NCI-H774 (cell line): ENCODE data around the gene NCKIPSD.

Experiments used
- DNase-seq: peaks from one replicate; lab custom pipeline; 2025; lab: John Stamatoyannopoulos, UW

The NCKIPSD gene

GRCh38 chr3:48696601-48697000 lies 10.9 kb upstream of the NCKIPSD start:
- DNase-seq = no peak

- DNase-seq = no peak
These were observed 10.4 kb upstream of the NCKIPSD start for GRCh38 chr3:48696156-48696555.

- no peak for DNase-seq
These were observed 9.7 kb upstream of the NCKIPSD start for GRCh38 chr3:48695393-48695753.

- no peak for DNase-seq
These were observed 9.1 kb upstream of the NCKIPSD start for GRCh38 chr3:48694610-48695392.

GRCh38 chr3:48693826-48694225 lies 8.1 kb upstream of the NCKIPSD start:
- DNase-seq = no peak

- no peak for DNase-seq
These were observed 6.8 kb upstream of the NCKIPSD start for GRCh38 chr3:48692551-48692950.

- DNase-seq = no peak
These were observed 5.2 kb upstream of the NCKIPSD start for GRCh38 chr3:48690846-48691458.

GRCh38 chr3:48689384-48689783 lies 3.7 kb upstream of the NCKIPSD start:
- no peak for DNase-seq

- no peak for DNase-seq
These were observed 3.0 kb upstream of the NCKIPSD start for GRCh38 chr3:48688737-48689075.

GRCh38 chr3:48688032-48688736 lies 2.5 kb upstream of the NCKIPSD start:
- DNase-seq = no peak

- DNase-seq = no peak
These were observed 1.5 kb upstream of the NCKIPSD start for GRCh38 chr3:48687220-48687678.

GRCh38 chr3:48686538-48687219 lies 964 bp upstream of the NCKIPSD start:
- DNase-seq = no peak

GRCh38 chr3:48685293-48685602 lies 467 bp downstream of the NCKIPSD start:
- no peak for DNase-seq

GRCh38 chr3:48684480-48685143 lies 1.1 kb downstream of the NCKIPSD start:
- no peak for DNase-seq

- DNase-seq = no peak
These were observed 1.7 kb downstream of the NCKIPSD start for GRCh38 chr3:48684054-48684349.

- no peak for DNase-seq
These were observed 2.9 kb downstream of the NCKIPSD start for GRCh38 chr3:48682786-48683185.

GRCh38 chr3:48681974-48682610 lies 3.6 kb downstream of the NCKIPSD start:
- DNase-seq = no peak

- no peak for DNase-seq
These were observed 4.2 kb downstream of the NCKIPSD start for GRCh38 chr3:48681541-48681880.

- DNase-seq = no peak
These were observed 4.7 kb downstream of the NCKIPSD start for GRCh38 chr3:48680811-48681540.

GRCh38 chr3:48679411-48680391 lies 6.0 kb downstream of the NCKIPSD start:
- DNase-seq = no peak
